BLaER1 (cell line): Measurements from ENCODE around the gene SP1.
"Not testable (repeated sequence)": the region's sequence is repeated elsewhere in the genome, so short reads cannot be mapped to it uniquely, and the experiment has no call there.

Experiments used
- H3K27ac ChIP-seq: shearing (Covaris generic); formaldehyde crosslinking; 2 replicates; pipeline ENCODE4 v1.8.1; 2022
- H3K27me3 ChIP-seq: shearing (Covaris generic); formaldehyde crosslinking; 2 replicates; pipeline ENCODE4 v1.8.1; 2022
- H3K36me3 ChIP-seq: shearing (Covaris generic); formaldehyde crosslinking; 2 replicates; pipeline ENCODE4 v1.8.1; 2022
- H3K4me1 ChIP-seq: shearing (Covaris generic); formaldehyde crosslinking; 2 replicates; pipeline ENCODE4 v1.8.1; 2022
- H3K4me2 ChIP-seq: shearing (Covaris generic); formaldehyde crosslinking; 2 replicates; pipeline ENCODE4 v1.8.1; 2022
- H3K4me3 ChIP-seq: shearing (Covaris generic); formaldehyde crosslinking; 2 replicates; pipeline ENCODE4 v1.8.1; 2022
- H3K9ac ChIP-seq: shearing (Covaris generic); formaldehyde crosslinking; 2 replicates; pipeline ENCODE4 v1.8.1; 2022
- H3K9me3 ChIP-seq: shearing (Covaris generic); formaldehyde crosslinking; 2 replicates; pipeline ENCODE4 v1.8.1; 2022
- H4K20me1 ChIP-seq: shearing (Covaris generic); formaldehyde crosslinking; 2 replicates; pipeline ENCODE4 v1.8.1; 2022
- Cebpa-rat ChIP-seq: shearing (Covaris generic); IDR thresholded peaks from 2 replicates; pipeline ENCODE4 v1.8.1; 2022

Gene SP1

DNA sequence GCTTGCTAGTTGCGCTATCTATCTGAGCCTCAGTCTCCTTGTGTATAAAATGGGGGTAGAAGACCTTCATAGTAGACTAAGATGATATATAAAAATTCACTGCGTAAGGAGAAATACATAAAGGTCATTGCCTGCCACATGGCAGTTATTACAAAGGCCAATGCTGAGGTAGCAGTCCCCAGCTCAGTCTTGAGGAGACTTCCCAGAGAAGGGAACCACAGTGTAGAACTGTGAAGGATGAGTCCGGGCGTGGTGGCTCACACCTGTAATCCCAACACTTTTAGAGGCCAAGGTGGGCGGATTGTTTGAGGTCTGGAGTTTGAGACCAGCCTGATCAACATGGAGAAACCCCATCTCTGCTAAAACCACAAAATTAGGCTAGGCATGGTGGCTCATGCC is 26.7 kb upstream of the SP1 start:
- no peak for TF ChIP-seq Cebpa-rat
- Histone ChIP-seq H3K9me3 (no peaks in the 10 kb centered on the region), H3K4me2 (0 out of 2 replicates have a peak overlapping the region, but pooled peaks have one; percentile 1), H4K20me1 (no peaks in the 10 kb centered on the region), H3K9ac (no peak overlapping the region), H3K4me1 (peaks cover 21% of the 10 kb centered on the region), H3K36me3 (no peaks in the 10 kb centered on the region), H3K27me3 (no peaks in the 10 kb centered on the region), H3K27ac (no peak overlapping the region), H3K4me3 (no peak overlapping the region)

DNA sequence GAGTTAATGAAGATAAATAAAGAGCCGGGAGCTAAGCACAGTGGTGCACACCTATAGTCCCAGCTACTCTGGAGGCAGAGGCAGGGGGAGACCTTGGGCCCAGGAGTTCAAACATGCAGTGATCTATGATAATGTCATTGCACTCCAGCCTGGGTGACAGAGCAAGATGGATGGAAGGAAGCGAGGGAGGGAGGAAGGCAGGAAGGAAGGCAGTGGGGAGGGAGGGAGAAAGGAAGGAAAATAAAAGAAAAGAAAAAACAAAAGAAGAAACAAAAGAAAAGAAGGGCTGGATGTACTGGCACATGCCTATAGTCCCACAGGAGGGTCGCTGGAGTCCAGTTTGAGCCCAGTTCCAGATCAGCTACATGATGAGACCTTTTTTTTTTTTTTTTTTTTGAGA is 24.9 kb upstream of the SP1 start:
- Histone ChIP-seq H3K4me1 (peaks cover 21% of the 10 kb centered on the region), H3K36me3 (no peaks in the 10 kb centered on the region), H3K4me2 (no peak overlapping the region; the same call in 1 of the 2 replicates), H3K27me3 (no peaks in the 10 kb centered on the region), H4K20me1 (no peaks in the 10 kb centered on the region), H3K4me3 (no peak overlapping the region), H3K27ac (no peak overlapping the region), H3K9ac (no peak overlapping the region), H3K9me3 (no peaks in the 10 kb centered on the region)
- no peak for TF ChIP-seq Cebpa-rat

DNA sequence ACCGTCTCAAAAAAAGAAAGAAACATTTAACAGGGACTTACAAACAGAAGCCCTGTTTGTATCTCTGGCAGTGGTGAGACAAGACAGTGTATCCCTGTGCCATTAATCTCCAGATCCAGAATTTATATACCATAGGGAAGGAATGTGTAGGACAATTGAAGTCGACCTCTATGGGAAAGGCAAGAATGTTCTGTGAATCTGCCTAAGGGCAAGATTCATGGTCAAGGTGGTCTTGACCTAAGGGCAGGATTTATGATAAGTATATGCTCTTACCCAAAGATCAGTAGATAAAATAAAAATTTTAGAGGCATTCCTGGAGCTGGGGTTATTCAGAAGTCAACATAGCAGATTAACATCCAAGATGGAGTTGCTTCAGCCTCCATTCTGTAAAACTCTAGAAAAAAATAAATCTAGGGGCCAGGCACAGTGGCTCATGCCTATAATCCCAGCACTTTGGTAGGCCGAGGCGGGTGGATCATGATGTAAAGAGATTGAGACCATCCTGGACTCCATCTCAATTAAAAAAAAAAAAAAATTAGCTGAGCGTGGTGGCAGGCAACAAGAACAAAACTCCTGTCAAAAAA is 21.0 kb upstream of the SP1 start:
- Histone ChIP-seq H3K9me3 (no peaks in the 10 kb centered on the region), H3K27ac (no peak overlapping the region), H3K4me2 (no peak overlapping the region), H3K4me3 (no peak overlapping the region), H4K20me1 (no peaks in the 10 kb centered on the region), H3K9ac (no peak overlapping the region), H3K36me3 (no peaks in the 10 kb centered on the region), H3K27me3 (no peaks in the 10 kb centered on the region), H3K4me1 (peaks cover 8% of the 10 kb centered on the region)
- no peak for TF ChIP-seq Cebpa-rat

DNA sequence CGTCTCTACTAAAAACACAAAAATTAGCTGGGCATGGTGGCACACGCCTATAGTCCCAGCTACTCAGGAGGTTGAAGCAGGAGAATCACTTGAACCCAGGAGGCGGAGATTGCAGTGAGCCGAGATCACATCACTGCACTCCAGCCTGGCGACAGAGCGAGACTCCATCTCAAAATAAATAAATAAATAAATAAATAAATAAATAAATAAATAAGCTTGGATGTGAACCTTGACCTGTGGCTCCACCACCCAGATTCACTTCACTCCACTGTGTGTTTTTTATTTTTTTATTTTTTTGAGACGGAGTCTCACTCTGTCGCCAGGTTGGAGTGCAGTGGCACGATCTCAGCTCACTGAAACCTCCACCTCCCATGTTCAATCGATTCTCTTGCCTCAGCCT is 18.3 kb upstream of the SP1 start:
- not testable (repeated sequence) for H3K4me3 ChIP-seq, H4K20me1 ChIP-seq, H3K9ac ChIP-seq, H3K27ac ChIP-seq, H3K4me2 ChIP-seq, H3K36me3 ChIP-seq, H3K9me3 ChIP-seq, H3K27me3 ChIP-seq
- peaks cover 13% of the 10 kb centered on the region for H3K4me1 ChIP-seq

DNA sequence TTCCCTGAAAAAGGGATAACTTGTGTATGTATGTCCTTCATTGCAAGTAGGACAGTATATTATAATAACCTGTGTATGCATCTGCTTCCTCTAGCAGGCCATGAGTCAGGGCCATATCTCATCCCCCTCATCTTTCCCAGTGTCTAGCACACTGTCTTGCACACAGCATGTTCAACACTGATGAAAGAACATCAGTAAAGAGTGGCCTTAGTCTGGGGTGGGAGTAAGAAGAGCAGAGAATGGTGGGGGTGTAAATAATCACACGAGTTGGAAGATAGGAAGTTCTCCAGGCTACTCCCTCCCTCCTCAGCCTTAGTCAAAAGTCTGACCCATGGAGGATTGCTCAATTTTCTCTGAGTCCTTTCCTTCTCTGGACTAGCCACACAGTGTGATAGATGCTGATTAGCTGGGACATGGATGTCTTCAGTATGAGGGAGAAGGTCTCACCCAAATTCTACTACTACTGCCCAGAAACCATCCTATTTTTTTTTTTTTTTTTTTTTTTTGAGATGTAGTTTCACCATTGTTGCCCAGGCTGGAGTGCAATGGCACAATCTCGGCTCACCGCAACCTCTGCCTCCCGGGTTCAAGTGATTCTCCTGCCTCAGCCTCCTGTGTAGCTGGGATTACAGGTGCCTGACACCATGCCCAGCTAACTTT is 14.6 kb upstream of the SP1 start:
- no peaks in the 10 kb centered on the region for H3K36me3 ChIP-seq
- H3K9me3 ChIP-seq = no peaks in the 10 kb centered on the region
- TF ChIP-seq Cebpa-rat = no peak
- H3K4me3 ChIP-seq = no peak overlapping the region
- H4K20me1 ChIP-seq = no peaks in the 10 kb centered on the region
- H3K4me2 ChIP-seq = peak overlapping the region; percentile 4; the same call in 1 of the 2 replicates
- no peaks in the 10 kb centered on the region for H3K27me3 ChIP-seq
- H3K4me1 ChIP-seq = peaks cover 26% of the 10 kb centered on the region
- no peak overlapping the region for H3K27ac ChIP-seq
- H3K9ac ChIP-seq = no peak overlapping the region

DNA sequence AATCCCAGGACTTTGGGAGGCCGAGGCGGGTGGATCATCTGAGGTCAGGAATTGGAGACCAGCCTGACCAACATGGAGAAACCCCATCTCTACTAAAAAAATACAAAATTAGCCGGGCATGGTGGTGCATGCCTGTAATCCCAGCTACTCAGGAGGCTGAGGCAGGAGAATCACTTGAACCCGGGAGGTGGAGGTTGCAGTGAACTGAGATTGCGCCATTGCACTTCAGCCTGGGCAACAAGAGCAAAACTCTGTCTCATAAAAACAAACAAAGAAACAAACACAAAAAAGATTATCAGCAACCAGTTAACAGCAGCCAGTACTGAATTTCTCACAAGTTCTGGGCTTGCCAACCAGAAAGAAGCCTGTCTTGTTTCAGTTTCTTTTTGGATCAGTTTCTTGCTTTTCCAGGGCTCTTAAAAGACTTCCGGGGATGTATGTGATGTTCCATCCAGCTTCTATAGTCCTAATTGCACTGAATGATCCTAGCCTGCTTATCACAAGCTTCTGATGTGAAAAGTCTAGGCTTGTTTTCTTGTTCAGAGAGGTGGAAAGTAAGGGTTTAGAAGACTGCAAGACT is 6.3 kb upstream of the SP1 start:
- Histone ChIP-seq H3K27ac (0 out of 2 replicates have a peak overlapping the region, but pooled peaks have one; percentile 40), H3K4me1 (peaks cover 39% of the 10 kb centered on the region)
- not testable (repeated sequence) for H3K27me3 ChIP-seq, H3K4me3 ChIP-seq, H3K4me2 ChIP-seq, H3K9me3 ChIP-seq, H3K9ac ChIP-seq, H3K36me3 ChIP-seq, H4K20me1 ChIP-seq

DNA sequence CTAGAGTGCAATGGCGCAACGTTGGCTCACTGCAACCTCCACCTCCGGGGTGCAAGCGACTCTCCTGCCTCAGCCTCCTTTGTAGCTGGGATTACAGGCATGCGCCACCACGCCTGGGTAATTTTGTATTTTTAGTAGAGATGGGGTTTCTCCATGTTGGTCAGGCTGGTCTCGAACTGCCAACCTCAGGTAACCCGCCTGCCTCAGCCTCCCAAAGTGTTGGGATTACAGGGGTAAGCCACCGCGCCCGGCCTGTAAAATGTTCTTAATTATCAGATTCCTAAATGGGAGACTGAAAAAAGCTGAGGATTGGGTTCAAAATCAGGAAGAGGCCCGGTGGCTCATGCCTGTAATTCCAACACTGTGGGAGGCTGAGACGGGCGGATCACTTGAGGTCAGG is 5.7 kb upstream of the SP1 start:
- H3K4me2 ChIP-seq, H3K9me3 ChIP-seq, H3K9ac ChIP-seq, H3K27ac ChIP-seq, H3K36me3 ChIP-seq, H3K4me3 ChIP-seq, H4K20me1 ChIP-seq, H3K27me3 ChIP-seq: not testable (repeated sequence)
- peaks cover 43% of the 10 kb centered on the region for H3K4me1 ChIP-seq

DNA sequence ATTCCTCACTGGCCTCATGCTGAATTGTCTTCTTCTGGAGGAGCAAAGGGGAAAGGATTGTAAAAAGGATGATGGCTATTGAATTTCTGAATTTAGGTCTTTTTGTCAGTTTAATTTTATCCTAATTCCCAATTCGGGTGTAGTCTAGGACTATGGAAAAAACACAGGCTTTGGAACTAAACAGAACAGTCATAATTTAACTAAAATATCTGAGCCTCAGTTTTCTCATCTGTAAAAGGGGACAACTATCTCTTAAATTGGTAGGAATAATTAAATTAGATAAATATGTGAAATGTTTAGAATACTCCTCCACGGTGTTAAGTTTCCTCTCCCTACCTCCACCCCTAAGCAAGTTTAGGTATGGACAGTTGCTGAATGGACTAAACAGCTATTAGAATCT is 3.2 kb upstream of the SP1 start:
- Histone ChIP-seq H4K20me1 (peaks cover 10% of the 10 kb centered on the region), H3K4me2 (no peak overlapping the region), H3K9me3 (no peaks in the 10 kb centered on the region), H3K4me3 (no peak overlapping the region), H3K27ac (no peak overlapping the region), H3K4me1 (peaks cover 31% of the 10 kb centered on the region), H3K36me3 (no peaks in the 10 kb centered on the region), H3K9ac (no peak overlapping the region), H3K27me3 (no peaks in the 10 kb centered on the region)
- TF ChIP-seq Cebpa-rat = no peak

DNA sequence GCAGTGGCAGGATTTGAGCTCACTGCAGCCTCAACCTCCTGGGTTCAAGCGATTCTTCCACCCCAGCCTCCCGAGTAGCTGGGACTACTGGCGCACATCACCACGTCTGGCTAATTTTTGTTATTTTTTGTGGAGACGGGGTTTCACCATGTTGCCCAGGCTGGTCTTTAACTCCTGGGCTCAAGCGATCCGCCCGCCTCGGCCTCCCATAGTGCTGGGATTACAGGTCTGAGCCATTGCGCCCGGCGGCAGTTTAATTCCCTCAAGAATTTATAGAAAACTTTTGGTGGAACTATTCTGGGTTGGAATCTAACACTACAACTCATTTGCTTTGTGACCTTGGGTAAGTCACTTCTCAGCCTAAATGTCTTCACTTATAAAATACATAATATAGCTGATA is 1.8 kb upstream of the SP1 start:
- H3K4me2 ChIP-seq = no peak overlapping the region
- no peaks in the 10 kb centered on the region for H3K9me3 ChIP-seq
- no peak for TF ChIP-seq Cebpa-rat
- no peak overlapping the region; the same call in 1 of the 2 replicates for H3K27ac ChIP-seq
- H3K9ac ChIP-seq = no peak overlapping the region
- peaks cover 36% of the 10 kb centered on the region for H3K4me1 ChIP-seq
- H4K20me1 ChIP-seq = peaks cover 24% of the 10 kb centered on the region
- no peaks in the 10 kb centered on the region for H3K27me3 ChIP-seq
- H3K36me3 ChIP-seq = peaks cover 14% of the 10 kb centered on the region
- no peak overlapping the region for H3K4me3 ChIP-seq

DNA sequence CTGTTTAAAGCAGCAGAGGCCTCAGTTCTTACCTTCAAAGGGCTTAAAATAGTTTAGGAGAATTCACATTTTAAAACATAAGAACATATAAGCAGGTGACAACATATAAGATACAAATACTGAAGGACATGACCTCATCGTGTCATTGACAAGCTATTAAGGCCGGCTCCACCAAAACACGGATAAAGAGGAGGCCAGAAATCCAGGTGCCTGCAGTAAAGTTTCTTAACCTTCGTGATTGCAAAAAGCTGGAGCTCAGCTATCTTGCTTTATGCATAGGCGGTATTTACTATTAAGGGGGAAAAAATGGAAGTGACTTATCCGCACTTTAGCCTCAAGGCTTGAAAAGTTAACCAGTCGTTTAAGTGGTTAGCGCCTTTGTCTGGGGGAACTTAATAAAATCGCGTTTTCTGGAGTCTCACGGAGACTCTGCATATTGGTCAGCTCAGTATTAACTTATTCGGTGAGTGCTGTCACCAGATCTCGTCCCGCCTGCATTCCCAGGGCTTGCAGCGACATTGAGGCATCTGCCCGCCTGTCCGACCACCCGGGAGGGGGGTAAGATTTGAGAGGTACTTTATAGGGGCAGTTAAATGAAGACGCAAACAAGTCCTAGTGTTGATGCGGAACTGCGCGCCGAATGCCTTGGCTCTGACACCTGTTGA is 1.1 kb upstream of the SP1 start:
- Histone ChIP-seq H4K20me1 (peaks cover 31% of the 10 kb centered on the region), H3K4me1 (peaks cover 42% of the 10 kb centered on the region), H3K4me2 (peak overlapping the region; percentile 73), H3K9me3 (no peaks in the 10 kb centered on the region), H3K9ac (peak overlapping the region; percentile 68; the same call in 1 of the 2 replicates), H3K27ac (peak overlapping the region; percentile 75), H3K27me3 (no peaks in the 10 kb centered on the region), H3K4me3 (peak overlapping the region; percentile 56), H3K36me3 (peaks cover 20% of the 10 kb centered on the region)
- no peak for TF ChIP-seq Cebpa-rat
